Uterus (tissue), 4 donors: ENCODE data around the gene TAS1R2. TPM values are rescaled to one million over a fixed set of nuclear protein-coding genes. Genes with fewer than 3 reads are reported as not detected.

ENCODE experiments used
- DNase-seq, 2 donors: peaks; one replicate each; pipeline ENCODE4 v3.0.0-alpha.2; 2019 to 2020
- H3K27ac ChIP-seq, 2 donors: fragments of 200-600 bp; sonication (generic); 1 replicate in 1 of 2; 2 replicates in 1 of 2; pipeline ENCODE4 v1.5.1; 2016 to 2018
- H3K27me3 ChIP-seq, 2 donors: fragments of 200-600 bp; sonication (generic); one replicate each; pipeline ENCODE4 v1.5.1; 2018 to 2019; ENCODE audit warnings: control low read depth in 1 of 2
- H3K36me3 ChIP-seq, 2 donors: fragments of 200-600 bp; sonication (generic); one replicate each; pipeline ENCODE4 v1.5.1; 2019; ENCODE audit warnings: control low read depth in 1 of 2
- H3K4me1 ChIP-seq, 2 donors: fragments of 200-600 bp; sonication (generic); one replicate each; pipeline ENCODE4 v1.5.1; 2018 to 2019; ENCODE audit warnings: control low read depth in 1 of 2
- H3K4me3 ChIP-seq, 2 donors: fragments of 200-600 bp; sonication (generic); 1 replicate in 1 of 2; 2 replicates in 1 of 2; pipeline ENCODE4 v1.5.1; 2018 to 2019; ENCODE audit warnings: mild to moderate bottlenecking in 1 of 2
- H3K9me3 ChIP-seq, 2 donors: fragments of 200-600 bp; sonication (generic); one replicate each; pipeline ENCODE4 v1.5.1; 2019; ENCODE audit warnings: control low read depth in 1 of 2
- POLR2A ChIP-seq, 2 donors: fragments of 450-650 bp; IDR thresholded peaks; one replicate each; pipeline ENCODE4 v1.6.1; 2016; ENCODE audit warnings: antibody characterized with exemption in 2 of 2, mild to moderate bottlenecking in 1 of 2, moderate library complexity in 1 of 2
- intact Hi-C: fragments of 100-400 bp; cut with DNase I; formaldehyde crosslinking; loops from one replicate; pipeline ENCODE4 v1.15.1; 2023; ENCODE audit warnings: low total_unique reads
- total RNA-seq, 4 donors: library from RNA; depleted of rRNA in 3 of 4; stranded (reverse); fragments of >200 nt in 3 of 4; gene quantifications; one replicate each; pipeline versions ENCODE4 v1.1.0 to v1.2.4, GENCODE V29; 2014 to 2023
- TF ChIP-seq, protein P1 (sequence below), 4 experiments: fragments of 200-600 bp in 2 of 4; fragments of 450-650 bp in 2 of 4; sonication (generic) in 2 of 4; IDR thresholded peaks; one replicate each; pipeline ENCODE4 v1.5.1; 2016 to 2019; ENCODE audit warnings: antibody characterized with exemption in 4 of 4, mild to moderate bottlenecking in 2 of 4, moderate library complexity in 1 of 4
- donor health status: DM: yes; HTN: yes; CAD: no.

Gene TAS1R2
- total RNA-seq, 4 donors from 2014 or later = 0.27 TPM; not detected in 3

DNA sequence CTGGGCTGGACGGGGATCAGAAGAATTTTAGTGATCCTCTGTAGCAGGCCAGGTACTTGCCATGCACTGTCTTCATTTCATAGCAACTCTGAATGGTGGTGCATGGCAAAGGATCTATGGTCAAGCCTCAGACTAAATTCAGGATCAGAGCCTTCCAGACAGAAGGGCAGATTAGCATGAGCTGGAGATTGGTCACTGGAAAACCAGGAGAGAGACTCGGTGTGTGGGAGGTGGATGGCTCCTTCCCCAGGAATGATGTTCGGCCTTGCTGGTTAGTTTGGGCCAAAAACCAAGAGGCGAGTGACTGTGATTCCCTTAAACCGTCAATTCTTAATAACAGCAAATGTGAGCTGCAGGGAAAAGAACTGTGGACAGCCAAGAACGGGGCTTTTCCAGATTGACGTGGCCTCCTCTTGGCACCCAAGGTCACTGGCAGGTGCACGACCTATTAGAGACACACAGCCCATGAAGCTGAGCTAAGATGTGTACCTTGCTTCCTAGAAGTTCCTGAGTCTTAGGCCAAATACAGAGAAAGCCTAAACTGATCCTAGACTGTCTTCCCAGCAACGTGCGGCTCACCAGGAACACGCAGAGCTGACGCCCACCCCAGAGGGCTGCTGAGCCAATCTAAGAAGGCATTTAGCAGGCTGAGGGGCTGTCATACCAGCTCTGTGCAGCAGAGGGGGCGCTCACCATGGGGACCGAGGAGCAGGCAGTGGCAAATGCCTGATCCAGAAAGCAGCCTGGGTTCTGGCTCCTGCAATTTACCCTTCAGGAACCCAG, 24.4 kb upstream of the TAS1R2 start:
- Histone ChIP-seq H3K27me3 (no peaks in the 10 kb centered on the region), H3K27ac (no peak overlapping the region), H3K4me1 (no peaks in the 10 kb centered on the region), H3K4me3 (no peak overlapping the region), H3K9me3 (no peaks in the 10 kb centered on the region), H3K36me3 (no peaks in the 10 kb centered on the region)
- DNase-seq = peak; percentile 73
- intact Hi-C loops = no loop called here
- TF ChIP-seq POLR2A (IDR thresholded peaks at IDR 0.05) = no peak
- TF ChIP-seq, protein P1, sequence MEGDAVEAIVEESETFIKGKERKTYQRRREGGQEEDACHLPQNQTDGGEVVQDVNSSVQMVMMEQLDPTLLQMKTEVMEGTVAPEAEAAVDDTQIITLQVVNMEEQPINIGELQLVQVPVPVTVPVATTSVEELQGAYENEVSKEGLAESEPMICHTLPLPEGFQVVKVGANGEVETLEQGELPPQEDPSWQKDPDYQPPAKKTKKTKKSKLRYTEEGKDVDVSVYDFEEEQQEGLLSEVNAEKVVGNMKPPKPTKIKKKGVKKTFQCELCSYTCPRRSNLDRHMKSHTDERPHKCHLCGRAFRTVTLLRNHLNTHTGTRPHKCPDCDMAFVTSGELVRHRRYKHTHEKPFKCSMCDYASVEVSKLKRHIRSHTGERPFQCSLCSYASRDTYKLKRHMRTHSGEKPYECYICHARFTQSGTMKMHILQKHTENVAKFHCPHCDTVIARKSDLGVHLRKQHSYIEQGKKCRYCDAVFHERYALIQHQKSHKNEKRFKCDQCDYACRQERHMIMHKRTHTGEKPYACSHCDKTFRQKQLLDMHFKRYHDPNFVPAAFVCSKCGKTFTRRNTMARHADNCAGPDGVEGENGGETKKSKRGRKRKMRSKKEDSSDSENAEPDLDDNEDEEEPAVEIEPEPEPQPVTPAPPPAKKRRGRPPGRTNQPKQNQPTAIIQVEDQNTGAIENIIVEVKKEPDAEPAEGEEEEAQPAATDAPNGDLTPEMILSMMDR (IDR thresholded peaks at IDR 0.05) = peak; percentile 70 to 89 (median 82)

DNA sequence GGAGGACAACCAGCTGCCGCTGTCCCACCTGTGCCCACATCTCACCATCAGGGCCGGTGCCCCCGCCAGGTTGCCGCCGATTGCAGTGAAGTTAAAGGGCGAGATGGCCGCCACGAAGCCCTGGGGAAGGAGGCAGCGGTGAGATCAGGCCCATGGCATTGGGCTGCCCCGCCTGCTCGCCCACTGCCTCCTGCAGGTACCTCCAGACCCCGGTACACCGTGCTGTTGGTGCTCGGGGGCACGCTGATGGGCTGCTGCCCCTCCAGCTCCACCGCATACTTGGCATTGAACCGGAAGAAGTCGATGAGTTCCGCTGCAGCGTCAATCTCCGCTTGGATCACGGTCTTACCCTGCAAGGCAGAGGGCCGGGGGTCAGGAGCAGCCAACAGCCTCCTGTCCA, 23.6 kb upstream of the TAS1R2 start:
- Histone ChIP-seq H3K36me3 (no peaks in the 10 kb centered on the region), H3K27ac (no peak overlapping the region), H3K4me3 (no peak overlapping the region), H3K4me1 (no peaks in the 10 kb centered on the region), H3K9me3 (no peaks in the 10 kb centered on the region), H3K27me3 (no peaks in the 10 kb centered on the region)
- intact Hi-C loops = no loop called here
- TF ChIP-seq POLR2A (IDR thresholded peaks at IDR 0.05) = no peak
- TF ChIP-seq, protein P1 (IDR thresholded peaks at IDR 0.05) = no peak
- no peak for DNase-seq

DNA sequence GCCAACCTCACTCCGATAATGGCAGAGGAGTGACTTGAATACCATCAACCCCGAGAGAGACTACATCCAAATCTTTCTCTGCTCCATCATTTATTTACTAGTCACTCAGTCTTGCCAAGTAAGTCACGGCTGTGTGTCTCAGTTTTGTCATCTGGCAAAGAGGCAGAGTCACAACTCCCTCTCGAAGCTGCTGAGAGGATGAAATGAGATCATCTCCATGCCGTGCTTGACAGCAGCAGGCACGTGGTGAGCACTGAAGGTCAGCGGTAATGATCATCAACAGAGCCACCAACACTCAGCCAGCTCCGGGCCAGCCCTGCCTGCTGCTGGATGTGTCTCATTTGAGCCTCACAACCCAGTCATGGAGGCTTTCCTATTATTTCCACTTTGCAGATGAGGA, 23.0 kb upstream of the TAS1R2 start:
- DNase-seq = no peak
- H3K36me3 ChIP-seq = no peaks in the 10 kb centered on the region

DNA sequence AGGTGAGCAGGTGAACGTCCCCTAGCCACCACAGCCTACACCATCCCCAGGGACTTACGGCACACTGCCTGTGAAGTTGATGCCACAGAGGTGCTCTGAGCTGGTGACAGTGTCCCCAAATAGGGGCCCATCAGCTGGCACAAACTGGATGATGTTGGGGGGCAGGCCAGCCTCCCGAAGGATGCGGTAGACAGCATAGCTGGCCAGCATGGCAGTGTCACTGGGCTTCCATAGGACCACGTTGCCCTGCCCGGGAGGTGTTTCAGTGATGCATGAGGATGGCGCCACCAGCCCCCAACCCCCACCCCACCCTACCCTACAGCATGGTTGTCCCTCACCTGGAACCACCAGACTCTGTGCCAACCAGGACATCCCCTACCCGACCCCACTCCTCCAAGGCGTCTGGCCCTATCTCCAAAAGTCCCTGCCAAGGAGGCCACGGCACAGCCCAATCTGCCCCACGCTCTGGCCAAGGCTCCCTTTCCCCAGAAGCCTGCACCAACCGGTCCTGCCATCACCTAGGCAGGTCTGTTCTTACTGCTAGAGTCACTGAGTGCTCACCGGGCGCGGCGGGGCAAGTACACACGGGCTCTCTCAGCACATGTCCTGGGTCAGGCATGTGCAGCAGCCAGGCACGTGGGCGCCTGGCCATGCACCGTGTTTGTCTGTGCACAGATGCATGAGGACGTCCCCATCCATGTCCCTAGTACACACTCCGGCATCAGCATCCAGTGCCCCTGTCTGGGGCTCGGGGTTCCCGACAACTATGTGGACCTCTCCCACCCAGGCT, 22.4 kb upstream of the TAS1R2 start:
- TF ChIP-seq, protein P1 (IDR thresholded peaks at IDR 0.05) = no peak
- TF ChIP-seq POLR2A (IDR thresholded peaks at IDR 0.05) = no peak
- intact Hi-C loops = no loop called here
- H3K36me3 ChIP-seq = no peaks in the 10 kb centered on the region

More for the DNA sequence above, 23.0 kb upstream of the TAS1R2 start:
- TF ChIP-seq, protein P1 (IDR thresholded peaks at IDR 0.05) = no peak
- no peak for TF ChIP-seq POLR2A (IDR thresholded peaks at IDR 0.05)
- intact Hi-C loops = no loop called here
- no peaks in the 10 kb centered on the region for H3K9me3 ChIP-seq
- no peak overlapping the region for H3K27ac ChIP-seq
- no peak overlapping the region for H3K4me3 ChIP-seq
- no peaks in the 10 kb centered on the region for H3K27me3 ChIP-seq
- H3K4me1 ChIP-seq = no peaks in the 10 kb centered on the region

DNA sequence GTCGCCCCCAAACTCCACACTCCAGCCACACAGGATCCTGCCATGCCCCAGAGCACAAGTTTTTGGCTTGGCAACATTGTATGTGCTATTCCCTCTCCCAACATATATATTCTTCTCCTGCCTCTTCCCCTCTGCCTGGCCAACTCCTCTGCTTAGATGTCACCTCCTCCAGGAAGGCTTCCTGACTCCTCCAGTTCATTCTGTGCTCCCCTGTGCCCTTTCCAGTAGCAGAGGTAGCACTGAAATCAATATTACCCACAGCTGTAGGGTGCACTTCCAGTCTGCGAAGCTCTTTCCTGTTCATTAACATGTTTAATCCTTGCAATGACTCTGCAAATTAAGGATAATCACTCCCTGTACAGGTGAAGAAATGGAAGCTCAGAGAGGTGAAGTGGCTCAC, 21.7 kb upstream of the TAS1R2 start:
- intact Hi-C loops = no loop called here

More for the DNA sequence above, 22.4 kb upstream of the TAS1R2 start:
- H3K4me3 ChIP-seq = no peak overlapping the region
- H3K27me3 ChIP-seq = no peaks in the 10 kb centered on the region
- H3K4me1 ChIP-seq = no peaks in the 10 kb centered on the region
- no peaks in the 10 kb centered on the region for H3K9me3 ChIP-seq
- H3K27ac ChIP-seq = no peak overlapping the region
- no peak for DNase-seq

More for the DNA sequence above, 21.7 kb upstream of the TAS1R2 start:
- no peaks in the 10 kb centered on the region for H3K36me3 ChIP-seq
- TF ChIP-seq, protein P1 (IDR thresholded peaks at IDR 0.05) = no peak
- no peak for TF ChIP-seq POLR2A (IDR thresholded peaks at IDR 0.05)
- DNase-seq = no peak
- no peak overlapping the region for H3K4me3 ChIP-seq
- no peaks in the 10 kb centered on the region for H3K27me3 ChIP-seq
- H3K4me1 ChIP-seq = no peaks in the 10 kb centered on the region
- no peak overlapping the region for H3K27ac ChIP-seq
- no peaks in the 10 kb centered on the region for H3K9me3 ChIP-seq
